ENCODE measurements around the gene DEPP1.

The DEPP1 gene

DNA sequence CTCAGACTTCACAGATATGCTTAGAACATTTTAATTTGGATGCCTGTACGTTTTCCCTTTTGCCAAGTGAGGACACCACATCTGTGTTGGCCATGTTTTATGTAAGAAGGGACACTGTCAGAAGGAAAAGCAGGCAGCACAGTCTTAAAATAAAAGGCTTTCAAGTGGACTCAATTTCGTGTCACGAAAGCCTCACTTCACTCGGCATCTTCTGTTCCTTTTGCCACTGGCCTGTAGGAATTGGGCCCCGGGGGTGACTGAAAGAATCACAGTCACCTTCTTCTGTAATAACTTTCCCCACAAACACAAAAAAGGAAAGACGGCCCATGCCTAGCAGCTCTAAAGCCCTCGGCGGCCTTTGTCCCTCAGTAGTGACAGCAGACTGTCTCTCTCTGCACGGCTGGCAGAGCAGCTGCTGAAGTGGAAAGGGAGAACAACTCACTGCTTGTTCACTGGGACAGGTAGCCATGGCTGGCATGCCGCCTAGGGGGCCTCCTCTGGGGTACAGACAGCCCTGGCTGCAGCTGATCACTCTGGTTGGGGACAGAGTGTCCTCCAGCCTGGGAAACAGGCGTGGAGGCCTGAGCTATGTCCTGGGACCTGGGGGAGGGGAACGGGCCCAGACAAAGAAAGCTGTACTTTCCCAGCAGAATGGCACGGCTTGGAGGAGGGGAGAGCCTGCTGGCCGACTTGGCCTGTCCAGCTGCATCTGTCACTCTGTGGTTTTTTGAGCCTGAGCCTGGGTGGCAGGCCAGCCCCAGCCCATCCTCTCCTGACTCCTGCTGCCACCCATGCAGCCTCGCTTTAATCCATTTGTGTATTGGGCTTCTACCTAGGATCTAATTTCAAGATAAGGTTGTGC, 14.6 kb downstream of the DEPP1 start:
- peak overlapping the region; percentile 6 for H3K4me3 ChIP-seq (ENCODE audit: low read depth, low read length)
- TF ChIP-seq POLR2A (IDR thresholded peaks at IDR 0.05; ENCODE audit: extremely low read depth, insufficient read length) (no peak), MYC (IDR thresholded peaks at IDR 0.05; ENCODE audit: low read depth, low read length) (no peak)
- TF ChIP-seq, protein P1, sequence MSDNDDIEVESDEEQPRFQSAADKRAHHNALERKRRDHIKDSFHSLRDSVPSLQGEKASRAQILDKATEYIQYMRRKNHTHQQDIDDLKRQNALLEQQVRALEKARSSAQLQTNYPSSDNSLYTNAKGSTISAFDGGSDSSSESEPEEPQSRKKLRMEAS (IDR thresholded peaks at IDR 0.05; ENCODE audit: low read depth, low read length): no peak
- no peak for DNase-seq (ENCODE audit: low read depth)

DNA sequence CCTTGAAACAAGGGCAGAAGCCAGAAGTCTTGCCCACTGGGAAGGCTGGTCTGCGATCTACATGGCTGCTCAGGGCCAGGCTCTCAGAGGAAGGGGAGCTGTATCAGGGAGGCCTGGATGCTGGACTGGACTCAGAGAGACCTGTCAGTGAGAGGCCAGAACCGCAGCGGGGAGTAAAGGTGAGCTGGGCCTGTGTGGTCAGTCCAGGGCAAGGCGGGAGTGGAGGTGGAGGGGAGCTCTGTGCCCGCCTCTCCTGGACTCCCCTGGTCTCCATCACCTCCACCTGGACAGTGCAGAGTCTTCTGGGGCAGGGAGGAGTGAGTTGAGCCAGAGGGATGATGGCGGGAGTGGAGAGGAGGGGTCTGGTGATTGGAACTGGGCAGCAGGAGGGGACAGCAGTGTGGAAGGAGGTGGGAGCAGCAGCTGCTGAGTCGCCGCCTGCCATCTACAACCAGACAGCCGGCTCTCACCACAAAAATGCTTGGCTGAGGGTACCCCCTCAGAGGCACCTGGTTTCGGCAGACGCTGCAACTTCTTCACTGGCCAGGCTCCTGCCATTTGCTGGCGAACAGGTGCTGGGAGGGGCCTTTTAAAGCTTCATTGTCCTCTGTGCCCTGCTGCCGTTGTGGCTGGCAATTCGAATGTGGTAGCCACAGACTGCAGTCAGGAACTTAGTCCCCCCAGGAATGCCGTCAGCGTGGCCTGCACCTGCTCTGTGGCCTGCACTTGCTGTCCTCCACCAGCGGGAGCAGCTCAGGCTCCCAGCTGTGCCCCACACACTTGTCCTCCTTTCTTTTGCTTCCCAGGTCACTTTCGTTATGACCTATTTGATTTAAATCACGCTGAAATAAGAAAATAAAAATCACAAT, 15.5 kb downstream of the DEPP1 start:
- H3K4me3 ChIP-seq (ENCODE audit: low read depth, low read length): peak overlapping the region; percentile 86
- DNase-seq (ENCODE audit: low read depth): peak; percentile 75
- TF ChIP-seq, protein P2, sequence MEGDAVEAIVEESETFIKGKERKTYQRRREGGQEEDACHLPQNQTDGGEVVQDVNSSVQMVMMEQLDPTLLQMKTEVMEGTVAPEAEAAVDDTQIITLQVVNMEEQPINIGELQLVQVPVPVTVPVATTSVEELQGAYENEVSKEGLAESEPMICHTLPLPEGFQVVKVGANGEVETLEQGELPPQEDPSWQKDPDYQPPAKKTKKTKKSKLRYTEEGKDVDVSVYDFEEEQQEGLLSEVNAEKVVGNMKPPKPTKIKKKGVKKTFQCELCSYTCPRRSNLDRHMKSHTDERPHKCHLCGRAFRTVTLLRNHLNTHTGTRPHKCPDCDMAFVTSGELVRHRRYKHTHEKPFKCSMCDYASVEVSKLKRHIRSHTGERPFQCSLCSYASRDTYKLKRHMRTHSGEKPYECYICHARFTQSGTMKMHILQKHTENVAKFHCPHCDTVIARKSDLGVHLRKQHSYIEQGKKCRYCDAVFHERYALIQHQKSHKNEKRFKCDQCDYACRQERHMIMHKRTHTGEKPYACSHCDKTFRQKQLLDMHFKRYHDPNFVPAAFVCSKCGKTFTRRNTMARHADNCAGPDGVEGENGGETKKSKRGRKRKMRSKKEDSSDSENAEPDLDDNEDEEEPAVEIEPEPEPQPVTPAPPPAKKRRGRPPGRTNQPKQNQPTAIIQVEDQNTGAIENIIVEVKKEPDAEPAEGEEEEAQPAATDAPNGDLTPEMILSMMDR (IDR thresholded peaks at IDR 0.05; ENCODE audit: low read depth, low read length): peak; percentile 34
- TF ChIP-seq MYC (IDR thresholded peaks at IDR 0.05; ENCODE audit: low read depth, low read length): peak; percentile 76; the same call in 1 of the 2 replicates
- no peak for TF ChIP-seq POLR2A (IDR thresholded peaks at IDR 0.05; ENCODE audit: extremely low read depth, insufficient read length)
- TF ChIP-seq, protein P1 (IDR thresholded peaks at IDR 0.05; ENCODE audit: low read depth, low read length): 0 out of 2 replicates have a peak, but pooled peaks have one; percentile 33

DNA sequence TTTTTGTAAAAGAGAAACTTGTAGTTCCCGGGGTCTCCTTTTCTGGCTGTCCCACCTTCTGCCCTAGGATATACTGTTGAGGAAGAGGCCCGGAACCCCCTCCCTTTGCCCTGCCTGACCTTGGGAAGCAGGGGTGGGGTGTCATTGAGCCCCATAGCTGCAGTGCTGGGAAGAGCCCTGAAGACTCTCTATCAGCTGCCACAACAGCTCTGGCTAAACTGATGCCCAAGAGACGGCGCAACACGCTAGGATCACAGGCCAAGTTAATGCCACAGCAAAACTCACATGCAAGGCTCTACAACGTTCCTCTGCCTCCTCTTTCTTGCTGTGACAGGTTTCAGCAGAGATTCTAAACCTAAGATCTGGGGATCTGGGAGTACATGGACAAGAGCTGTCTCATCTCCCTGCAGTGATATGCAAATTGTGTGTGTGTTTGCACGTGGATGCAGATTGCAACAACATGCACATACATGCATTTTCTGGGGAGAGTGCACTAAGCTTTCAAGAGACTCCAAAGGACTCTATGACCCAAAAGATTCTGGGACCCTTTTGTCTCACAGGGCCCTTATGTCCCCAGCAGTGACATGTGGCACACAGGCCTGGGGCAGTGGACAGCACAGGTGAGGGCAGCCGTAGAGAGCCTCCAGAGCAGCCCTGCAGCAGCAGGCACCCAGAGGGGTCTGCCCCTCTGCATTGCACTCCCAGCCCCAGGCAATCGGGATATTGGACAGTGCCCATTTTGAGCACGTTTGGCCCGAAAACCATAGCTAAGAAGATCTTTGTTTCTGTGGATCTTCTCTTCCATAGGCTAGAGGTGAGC, 16.5 kb downstream of the DEPP1 start:
- H3K4me3 ChIP-seq (ENCODE audit: low read depth, low read length): peak overlapping the region; percentile 86
- no peak for TF ChIP-seq POLR2A (IDR thresholded peaks at IDR 0.05; ENCODE audit: extremely low read depth, insufficient read length)
- no peak for TF ChIP-seq MYC (IDR thresholded peaks at IDR 0.05; ENCODE audit: low read depth, low read length)
- TF ChIP-seq, protein P2 (IDR thresholded peaks at IDR 0.05; ENCODE audit: low read depth, low read length): no peak
- TF ChIP-seq, protein P1 (IDR thresholded peaks at IDR 0.05; ENCODE audit: low read depth, low read length): no peak
- DNase-seq (ENCODE audit: low read depth): no peak

DNA sequence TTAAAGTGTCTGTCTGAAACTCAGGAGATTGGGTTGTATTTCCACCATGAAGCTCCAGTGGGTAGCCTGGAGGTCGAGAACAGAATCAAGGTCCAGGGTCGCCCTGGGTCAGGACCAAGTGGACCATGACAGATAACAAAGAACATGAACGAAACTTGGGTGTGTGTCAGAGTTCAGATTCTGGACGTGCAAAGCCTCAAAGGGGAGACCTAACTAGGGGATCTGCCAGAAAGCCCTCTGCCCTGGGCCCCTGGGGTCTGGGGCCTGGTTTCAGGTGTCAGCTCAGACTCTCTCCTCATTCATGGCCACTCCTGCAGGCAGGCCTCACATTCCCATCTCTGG, 17.4 kb downstream of the DEPP1 start:
- peak overlapping the region; percentile 86 for H3K4me3 ChIP-seq (ENCODE audit: low read depth, low read length)
- DNase-seq (ENCODE audit: low read depth): no peak
- TF ChIP-seq MYC (IDR thresholded peaks at IDR 0.05; ENCODE audit: low read depth, low read length) (no peak), POLR2A (IDR thresholded peaks at IDR 0.05; ENCODE audit: extremely low read depth, insufficient read length) (no peak)
- TF ChIP-seq, protein P1 (IDR thresholded peaks at IDR 0.05; ENCODE audit: low read depth, low read length): no peak
- TF ChIP-seq, protein P2 (IDR thresholded peaks at IDR 0.05; ENCODE audit: low read depth, low read length): no peak

DNA sequence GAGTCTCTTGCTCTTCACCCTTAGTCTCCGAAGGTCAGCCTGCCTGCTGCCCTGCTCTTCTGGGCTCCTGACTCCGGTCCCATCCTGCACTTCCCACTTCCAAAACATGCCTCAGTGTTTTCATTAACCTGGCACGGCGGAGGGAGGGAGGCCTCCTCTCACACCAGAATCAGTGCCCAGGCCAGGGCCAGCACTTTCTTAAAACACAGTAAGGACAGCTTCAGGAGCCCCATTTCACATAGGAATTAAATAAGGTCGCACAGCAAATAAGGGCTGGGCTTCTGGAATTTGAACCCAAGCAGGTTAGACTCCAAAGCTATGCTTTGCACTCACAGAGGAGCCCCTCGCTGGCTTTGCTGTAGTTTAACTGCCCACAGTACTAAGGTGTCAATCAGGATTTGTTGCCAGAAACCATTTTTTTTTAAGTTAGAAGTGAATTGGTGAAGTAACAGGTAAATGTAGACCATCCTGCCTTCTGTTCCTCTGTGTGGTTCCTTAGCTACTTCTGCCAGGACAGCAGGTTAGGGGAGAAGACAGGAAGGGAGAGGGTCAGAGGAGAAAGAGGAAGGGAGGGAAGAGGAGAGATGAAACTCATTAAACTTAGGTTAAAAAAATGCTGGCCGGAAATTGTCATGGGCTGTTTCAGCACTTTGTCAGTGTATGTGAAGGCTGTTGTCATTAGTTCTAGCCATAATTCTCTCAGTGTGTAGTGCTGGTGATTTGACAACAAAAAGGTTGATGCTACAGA, 18.0 kb downstream of the DEPP1 start:
- peak overlapping the region; percentile 86 for H3K4me3 ChIP-seq (ENCODE audit: low read depth, low read length)
- no peak for TF ChIP-seq MYC (IDR thresholded peaks at IDR 0.05; ENCODE audit: low read depth, low read length)
- TF ChIP-seq, protein P1 (IDR thresholded peaks at IDR 0.05; ENCODE audit: low read depth, low read length): no peak
- no peak for TF ChIP-seq POLR2A (IDR thresholded peaks at IDR 0.05; ENCODE audit: extremely low read depth, insufficient read length)
- TF ChIP-seq, protein P2 (IDR thresholded peaks at IDR 0.05; ENCODE audit: low read depth, low read length): no peak
- peak; percentile 75 for DNase-seq (ENCODE audit: low read depth)
